ENCODE results near the gene PPP4R1.
A peak's percentile ranks its signal among the peaks of the same experiment; 100 is the strongest.

The PPP4R1 gene

GRCh38 chr18:9587924-9588323 lies 26.4 kb downstream of the PPP4R1 start:
- H3K27ac ChIP-seq: no peak overlapping the region
- TF ChIP-seq CTCF (IDR thresholded peaks at IDR 0.05): no peak
- TF ChIP-seq ZFX (IDR thresholded peaks at IDR 0.05; ENCODE audit: borderline replicate concordance): no peak

- TF ChIP-seq ZFX (IDR thresholded peaks at IDR 0.05; ENCODE audit: borderline replicate concordance): no peak
- TF ChIP-seq CTCF (IDR thresholded peaks at IDR 0.05): no peak
- H3K27ac ChIP-seq: no peak overlapping the region
These were observed 27.5 kb downstream of the PPP4R1 start for GRCh38 chr18:9586814-9587213.

- TF ChIP-seq ZFX (IDR thresholded peaks at IDR 0.05; ENCODE audit: borderline replicate concordance): no peak
- no peak for TF ChIP-seq CTCF (IDR thresholded peaks at IDR 0.05)
- no peak overlapping the region for H3K27ac ChIP-seq
These were observed 32.7 kb downstream of the PPP4R1 start for GRCh38 chr18:9581667-9582066.

GRCh38 chr18:9578306-9578705 lies 36.1 kb downstream of the PPP4R1 start:
- no peak for TF ChIP-seq CTCF (IDR thresholded peaks at IDR 0.05)
- no peak for TF ChIP-seq ZFX (IDR thresholded peaks at IDR 0.05; ENCODE audit: borderline replicate concordance)
- no peak overlapping the region for H3K27ac ChIP-seq

- no peak for TF ChIP-seq ZFX (IDR thresholded peaks at IDR 0.05; ENCODE audit: borderline replicate concordance)
- H3K27ac ChIP-seq: no peak overlapping the region
These were observed 37.0 kb downstream of the PPP4R1 start for GRCh38 chr18:9577361-9577760.

GRCh38 chr18:9575558-9575957 lies 38.8 kb downstream of the PPP4R1 start:
- TF ChIP-seq ZFX (IDR thresholded peaks at IDR 0.05; ENCODE audit: borderline replicate concordance) (no peak), CTCF (IDR thresholded peaks at IDR 0.05) (peak; percentile 91)
- no peak overlapping the region for H3K27ac ChIP-seq

- TF ChIP-seq ZFX (IDR thresholded peaks at IDR 0.05; ENCODE audit: borderline replicate concordance) (no peak), CTCF (IDR thresholded peaks at IDR 0.05) (no peak)
- no peak overlapping the region for H3K27ac ChIP-seq
These were observed 39.8 kb downstream of the PPP4R1 start for GRCh38 chr18:9574473-9575115.

GRCh38 chr18:9571546-9571945 lies 42.8 kb downstream of the PPP4R1 start:
- no peak overlapping the region for H3K27ac ChIP-seq
- TF ChIP-seq ZFX (IDR thresholded peaks at IDR 0.05; ENCODE audit: borderline replicate concordance): no peak
- TF ChIP-seq CTCF (IDR thresholded peaks at IDR 0.05): no peak
